HFFc6 (cell line): ENCODE measurements around the gene NRP1. TPM values are rescaled to one million over a fixed set of nuclear protein-coding genes. Genes with fewer than 3 reads are reported as not detected.

Experiments
- DNase-seq: peaks from one replicate; pipeline ENCODE4 v3.0.0-alpha.2; 2018
- H3K27ac Mint-ChIP-seq: 2 replicates; pipeline ENCODE4 v1.8.0; 2020; ENCODE audit warnings: mild to moderate bottlenecking, mixed read lengths
- H3K27me3 Mint-ChIP-seq: 2 replicates; pipeline ENCODE4 v1.8.0; 2021; ENCODE audit warnings: mild to moderate bottlenecking, moderate library complexity, mixed read lengths; ENCODE audit not compliant: insufficient read depth
- H3K36me3 Mint-ChIP-seq: 2 replicates; pipeline ENCODE4 v1.8.0; 2021; ENCODE audit warnings: low read depth, mixed read lengths
- H3K4me1 Mint-ChIP-seq: 2 replicates; pipeline ENCODE4 v1.8.0; 2020; ENCODE audit warnings: low read depth, mixed read lengths
- H3K4me3 Mint-ChIP-seq: 2 replicates; pipeline ENCODE4 v1.8.0; 2020; ENCODE audit warnings: mild to moderate bottlenecking, moderate library complexity, mixed read lengths
- H3K9me3 Mint-ChIP-seq: 2 replicates; pipeline ENCODE4 v1.8.0; 2020; ENCODE audit warnings: mild to moderate bottlenecking, mixed read lengths
- total RNA-seq, 6 experiments: library from RNA; stranded (reverse); fragmentation: NEBNext Ultra II Directional; extraction: Animal tissue kit (Norgen Biotek cat#: 25700); gene quantifications; 2 replicates in 1 of 6; 3 replicates in 5 of 6; pipeline ENCODE4 v1.2.3, GENCODE V29; 2021
- TF ChIP-seq, protein P1 (sequence below): fragments of 200-600 bp; sonication (generic); IDR thresholded peaks from 2 replicates; pipeline ENCODE4 v1.5.0; 2021; ENCODE audit warnings: antibody characterized with exemption, mild to moderate bottlenecking

NRP1 gene
- total RNA-seq, 6 experiments from 2014 or later: 136 to 164 (median 147) TPM

GRCh38 chr10:33146189-33147012 is 188.1 kb downstream of the NRP1 start:
- Mint-ChIP-seq H3K27ac (no peak overlapping the region), H3K4me3 (no peak overlapping the region), H3K4me1 (peaks cover 19% of the 10 kb centered on the region), H3K27me3 (peaks cover 9% of the 10 kb centered on the region), H3K9me3 (no peaks in the 10 kb centered on the region), H3K36me3 (peaks cover 10% of the 10 kb centered on the region)
- TF ChIP-seq, protein P1, sequence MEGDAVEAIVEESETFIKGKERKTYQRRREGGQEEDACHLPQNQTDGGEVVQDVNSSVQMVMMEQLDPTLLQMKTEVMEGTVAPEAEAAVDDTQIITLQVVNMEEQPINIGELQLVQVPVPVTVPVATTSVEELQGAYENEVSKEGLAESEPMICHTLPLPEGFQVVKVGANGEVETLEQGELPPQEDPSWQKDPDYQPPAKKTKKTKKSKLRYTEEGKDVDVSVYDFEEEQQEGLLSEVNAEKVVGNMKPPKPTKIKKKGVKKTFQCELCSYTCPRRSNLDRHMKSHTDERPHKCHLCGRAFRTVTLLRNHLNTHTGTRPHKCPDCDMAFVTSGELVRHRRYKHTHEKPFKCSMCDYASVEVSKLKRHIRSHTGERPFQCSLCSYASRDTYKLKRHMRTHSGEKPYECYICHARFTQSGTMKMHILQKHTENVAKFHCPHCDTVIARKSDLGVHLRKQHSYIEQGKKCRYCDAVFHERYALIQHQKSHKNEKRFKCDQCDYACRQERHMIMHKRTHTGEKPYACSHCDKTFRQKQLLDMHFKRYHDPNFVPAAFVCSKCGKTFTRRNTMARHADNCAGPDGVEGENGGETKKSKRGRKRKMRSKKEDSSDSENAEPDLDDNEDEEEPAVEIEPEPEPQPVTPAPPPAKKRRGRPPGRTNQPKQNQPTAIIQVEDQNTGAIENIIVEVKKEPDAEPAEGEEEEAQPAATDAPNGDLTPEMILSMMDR: no peak
- DNase-seq: no peak

DNA sequence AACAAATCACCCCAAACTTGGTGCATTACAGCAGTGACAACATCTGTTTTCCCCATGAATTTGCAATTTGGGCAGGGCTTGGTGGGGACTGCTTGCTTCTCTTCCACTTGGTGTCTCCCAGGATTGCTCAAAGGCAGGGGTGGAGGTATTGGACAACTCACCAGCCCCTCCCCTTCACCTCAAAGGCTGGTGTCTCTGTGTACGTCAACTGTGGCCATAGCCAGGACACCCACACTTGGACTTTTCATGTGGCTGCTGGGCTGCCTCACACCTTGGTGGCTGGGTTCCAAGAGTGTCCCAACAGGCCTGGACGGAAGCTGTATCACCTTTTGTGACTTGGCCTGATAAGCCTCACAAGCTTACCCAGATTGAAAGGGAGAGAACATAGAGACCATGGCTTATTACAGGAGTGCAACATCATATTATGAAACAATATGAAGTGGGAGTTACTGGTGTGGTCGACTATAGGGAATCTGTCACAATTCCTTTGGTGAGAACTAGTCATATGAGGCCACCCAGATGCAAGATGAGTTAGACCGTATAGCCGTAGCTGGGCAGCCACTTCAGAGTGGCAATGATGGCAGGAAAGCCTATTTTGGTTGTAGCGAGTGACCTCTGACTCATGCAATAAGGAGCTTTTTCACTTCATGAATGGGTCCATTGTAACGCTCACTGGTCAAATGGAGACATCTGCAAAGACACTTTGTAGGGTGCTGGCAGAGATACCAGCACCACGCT is 188.8 kb downstream of the NRP1 start:
- Mint-ChIP-seq H3K36me3 (peaks cover 10% of the 10 kb centered on the region), H3K4me1 (peaks cover 19% of the 10 kb centered on the region), H3K4me3 (no peak overlapping the region), H3K27me3 (peaks cover 9% of the 10 kb centered on the region), H3K27ac (no peak overlapping the region), H3K9me3 (no peaks in the 10 kb centered on the region)
- DNase-seq: no peak
- TF ChIP-seq, protein P1: no peak

GRCh38 chr10:33143160-33143728 is 191.2 kb downstream of the NRP1 start:
- Mint-ChIP-seq H3K27ac (no peak overlapping the region; the same call in none of the 2 replicates), H3K36me3 (peaks cover 4% of the 10 kb centered on the region), H3K27me3 (peaks cover 4% of the 10 kb centered on the region), H3K9me3 (no peaks in the 10 kb centered on the region), H3K4me3 (no peak overlapping the region), H3K4me1 (peaks cover 19% of the 10 kb centered on the region)
- TF ChIP-seq, protein P1: no peak
- peak; percentile 56 for DNase-seq

GRCh38 chr10:33142295-33142694 is 192.2 kb downstream of the NRP1 start:
- peaks cover 26% of the 10 kb centered on the region for H3K4me1 Mint-ChIP-seq
- no peak for DNase-seq
- H3K27me3 Mint-ChIP-seq: peaks cover 4% of the 10 kb centered on the region
- TF ChIP-seq, protein P1: no peak
- H3K36me3 Mint-ChIP-seq: no peaks in the 10 kb centered on the region
- no peak overlapping the region for H3K4me3 Mint-ChIP-seq
- no peak overlapping the region for H3K27ac Mint-ChIP-seq
- H3K9me3 Mint-ChIP-seq: no peaks in the 10 kb centered on the region

DNA sequence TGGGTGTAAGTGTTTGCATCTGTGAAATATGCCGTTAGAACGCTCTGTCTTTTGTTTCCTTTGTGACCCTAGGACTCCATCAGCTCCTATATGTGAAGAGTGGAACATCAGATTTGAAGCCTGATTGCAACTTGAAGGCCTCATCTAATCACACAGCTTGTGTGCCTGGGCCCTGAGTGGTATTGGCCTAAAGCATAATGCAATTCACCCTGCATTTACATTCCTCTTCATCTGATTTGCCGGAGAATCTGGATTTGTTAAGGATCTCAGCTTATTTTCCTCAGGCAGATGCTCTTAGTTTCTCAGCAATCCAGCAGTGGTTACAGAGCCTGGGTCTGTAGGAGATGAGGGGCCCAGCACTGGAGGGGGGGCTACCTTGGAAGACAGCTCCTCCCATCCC is 193.2 kb downstream of the NRP1 start:
- DNase-seq: no peak
- peaks cover 37% of the 10 kb centered on the region for H3K4me1 Mint-ChIP-seq
- H3K4me3 Mint-ChIP-seq: no peak overlapping the region
- H3K9me3 Mint-ChIP-seq: no peaks in the 10 kb centered on the region
- TF ChIP-seq, protein P1: no peak
- peaks cover 4% of the 10 kb centered on the region for H3K27me3 Mint-ChIP-seq
- H3K27ac Mint-ChIP-seq: no peak overlapping the region
- H3K36me3 Mint-ChIP-seq: no peaks in the 10 kb centered on the region
